GM18873 (cell line): ENCODE data around the gene DYNC2I2.
"Not testable (repeated sequence)": the region's sequence is repeated elsewhere in the genome, so short reads cannot be mapped to it uniquely, and the experiment has no call there.

Experiments
- ATAC-seq: cut with Tn5 transposase; IDR thresholded peaks from one replicate; pipeline ENCODE4 v1.9.1; 2021; ENCODE audit warnings: mild to moderate bottlenecking, moderate library complexity, moderate number of reproducible peaks; ENCODE audit not compliant: unreplicated experiment, low FRiP score

The DYNC2I2 gene

DNA sequence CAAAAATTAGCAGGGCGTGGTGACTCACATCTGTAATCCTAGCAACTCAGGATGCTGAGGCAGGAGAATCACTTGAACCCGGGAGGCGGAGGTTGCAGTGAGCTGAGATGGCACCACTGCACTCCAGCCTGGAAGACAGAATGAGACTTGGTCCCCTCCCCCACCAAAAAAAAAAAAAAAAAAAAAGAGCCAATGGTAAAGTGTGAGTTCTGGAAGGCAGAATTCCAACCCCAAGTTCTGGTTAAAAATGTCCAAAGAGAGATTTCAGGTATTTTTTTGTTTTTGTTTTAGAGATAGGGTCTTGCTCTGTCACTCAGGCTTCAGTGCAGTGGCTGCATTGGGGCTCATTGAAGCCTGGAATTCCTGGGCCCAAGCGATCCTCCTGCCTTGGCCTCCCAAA lies 30.8 kb upstream of the DYNC2I2 start:
- ATAC-seq: no peak

GRCh38 chr9:128685636-128686489 lies 29.2 kb upstream of the DYNC2I2 start:
- ATAC-seq: no peak

GRCh38 chr9:128684325-128685199 lies 27.9 kb upstream of the DYNC2I2 start:
- ATAC-seq: no peak

DNA sequence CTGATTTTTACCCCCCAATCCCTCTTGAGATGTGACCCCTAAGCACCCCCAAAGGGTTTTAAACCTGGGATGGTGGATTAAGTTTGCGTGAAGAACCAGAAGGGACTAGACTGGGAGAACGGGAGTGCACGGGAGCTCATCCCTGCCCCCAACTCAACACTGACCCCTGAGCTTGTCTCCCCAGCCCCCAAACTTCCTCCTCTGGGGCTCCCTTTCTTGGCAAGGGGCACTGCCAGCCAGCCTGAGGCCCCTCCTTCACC lies 27.3 kb upstream of the DYNC2I2 start:
- no peak for ATAC-seq

GRCh38 chr9:128683340-128684064 lies 26.9 kb upstream of the DYNC2I2 start:
- ATAC-seq: no peak

GRCh38 chr9:128677794-128678193 lies 21.1 kb upstream of the DYNC2I2 start:
- no peak for ATAC-seq

GRCh38 chr9:128675382-128675781 lies 18.7 kb upstream of the DYNC2I2 start:
- no peak for ATAC-seq

DNA sequence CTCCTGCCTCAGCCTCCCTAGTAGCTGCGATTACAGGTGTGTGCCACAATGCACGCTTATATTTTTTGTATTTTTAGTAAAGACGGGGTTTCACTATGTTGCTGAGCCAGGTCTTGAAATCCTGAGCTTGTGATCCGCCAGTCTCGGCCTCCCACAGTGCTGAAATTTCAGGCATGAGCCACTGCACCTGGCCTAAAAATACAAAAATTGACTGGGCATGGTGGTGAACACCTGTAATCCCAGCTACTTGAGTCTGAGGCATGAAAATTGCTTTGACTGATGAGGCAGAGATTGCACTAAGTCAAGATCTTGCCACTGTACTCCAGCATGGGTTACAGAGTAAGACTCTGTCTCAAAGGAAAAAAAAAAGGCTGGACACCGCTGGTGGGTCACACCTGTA lies 13.1 kb upstream of the DYNC2I2 start:
- ATAC-seq: no peak

- ATAC-seq: not testable (repeated sequence)
Measured at GRCh38 chr9:128666481-128666941, 9.9 kb upstream of the DYNC2I2 start.

DNA sequence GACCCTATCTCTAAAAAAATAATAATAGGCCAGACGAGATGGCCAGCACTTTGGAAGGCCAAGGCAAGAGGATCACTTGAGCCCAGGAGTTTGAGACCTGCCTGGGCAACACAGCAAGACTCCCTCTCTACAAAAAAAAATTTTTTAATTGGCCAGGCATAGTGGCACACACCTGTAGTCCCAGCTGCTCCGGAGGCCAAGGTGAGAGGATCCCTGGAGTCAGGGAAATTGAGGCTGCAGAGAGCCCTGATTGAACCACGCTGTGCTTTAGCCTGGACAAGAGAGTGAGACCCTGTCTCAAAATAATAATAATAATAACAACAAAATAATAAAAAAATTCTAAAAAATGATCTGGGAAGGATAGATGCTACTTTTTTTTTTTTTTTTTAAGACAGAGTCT lies 1.1 kb upstream of the DYNC2I2 start:
- ATAC-seq: no peak

GRCh38 chr9:128657344-128657704 lies 677 bp upstream of the DYNC2I2 start:
- ATAC-seq: no peak

DNA sequence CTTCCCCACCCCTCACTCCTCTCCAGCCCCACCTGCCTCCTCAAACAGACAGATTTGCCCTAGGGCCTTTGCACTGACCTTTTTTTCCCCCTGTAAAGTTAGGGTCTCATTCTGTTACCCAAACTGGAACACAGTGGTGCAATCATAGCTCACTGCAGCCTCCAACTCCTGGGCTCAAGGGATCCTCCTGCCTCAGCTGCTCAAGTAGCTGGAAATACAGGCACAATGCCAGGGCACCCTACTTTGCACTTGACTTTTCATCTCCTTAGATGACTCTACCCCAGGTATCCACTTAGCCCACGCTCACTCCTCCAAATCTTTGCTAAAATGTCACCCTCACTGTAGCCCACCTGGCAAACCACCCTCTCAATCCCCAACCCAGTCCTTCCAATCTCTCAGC lies 2.2 kb downstream of the DYNC2I2 start:
- ATAC-seq: no peak

DNA sequence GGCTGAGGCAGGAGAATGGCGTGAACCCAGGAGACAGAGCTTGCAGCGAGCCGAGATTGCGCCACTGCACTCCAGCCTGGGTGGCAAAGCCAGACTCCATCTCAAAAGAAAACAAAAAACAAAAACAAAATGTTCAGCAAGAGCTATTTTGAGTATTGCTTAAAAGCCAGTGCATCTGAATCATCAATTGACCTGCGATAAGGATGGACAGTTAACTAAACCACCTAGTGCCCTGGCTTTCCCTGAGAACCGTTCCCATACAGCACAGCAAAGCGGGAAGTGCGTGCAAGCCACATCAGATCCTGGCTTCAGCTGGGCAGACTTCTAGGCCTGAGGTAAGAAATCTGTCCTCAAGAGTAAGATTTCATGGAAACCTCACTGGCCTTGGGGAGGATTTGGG lies 2.7 kb downstream of the DYNC2I2 start:
- ATAC-seq: no peak

- ATAC-seq: no peak
Measured at GRCh38 chr9:128651798-128652197, 4.8 kb downstream of the DYNC2I2 start.

GRCh38 chr9:128648206-128648605 lies 8.4 kb downstream of the DYNC2I2 start:
- ATAC-seq: not testable (repeated sequence)

GRCh38 chr9:128643519-128644300 lies 12.9 kb downstream of the DYNC2I2 start:
- no peak for ATAC-seq

- ATAC-seq: no peak
Measured at GRCh38 chr9:128642675-128643245, 13.9 kb downstream of the DYNC2I2 start.

DNA sequence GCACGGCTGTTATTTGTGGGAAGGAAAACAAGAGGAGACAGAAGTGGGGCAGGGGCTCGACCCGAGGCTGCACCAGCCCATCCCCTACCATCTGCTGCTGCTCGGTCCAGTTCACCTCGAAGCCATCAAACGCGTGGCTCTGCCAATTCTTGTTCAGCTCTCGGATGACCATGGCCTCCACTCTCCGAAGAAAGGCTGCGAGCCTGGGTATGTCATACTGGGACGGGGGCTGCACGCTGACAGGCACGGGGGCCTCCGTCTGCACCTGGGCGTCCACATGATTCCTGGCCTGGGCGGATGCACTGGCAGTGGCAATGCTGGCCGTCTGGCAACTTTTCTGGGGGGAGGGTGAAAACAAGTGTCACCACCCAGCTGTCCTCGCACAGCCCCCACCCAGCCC lies 16.0 kb downstream of the DYNC2I2 start:
- no peak for ATAC-seq

- ATAC-seq: no peak
Measured at GRCh38 chr9:128638580-128638979, 18.1 kb downstream of the DYNC2I2 start.

DNA sequence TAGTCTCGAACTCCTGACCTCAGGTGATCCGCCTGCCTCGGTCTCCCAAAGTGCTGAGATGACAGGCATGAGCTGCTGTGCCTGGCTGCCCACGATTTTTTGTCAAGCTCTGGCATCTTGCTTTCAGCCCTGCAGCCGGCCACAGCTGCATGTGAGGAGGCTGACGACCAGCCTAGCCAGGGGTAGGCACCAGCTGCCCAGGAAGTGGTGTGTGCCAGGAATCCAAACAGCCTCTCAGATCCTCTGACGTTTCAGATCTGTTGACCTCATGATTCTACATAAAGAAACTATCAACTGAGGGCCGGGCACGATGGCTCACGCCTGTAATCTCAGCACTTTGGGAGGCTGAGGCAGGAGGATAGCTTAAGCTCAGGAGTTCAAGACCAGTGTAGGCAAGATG lies 19.0 kb downstream of the DYNC2I2 start:
- no peak for ATAC-seq
